Fibroblast of the aortic adventitia (primary cell): ENCODE data around the gene TACC2. TPM values are rescaled to one million over a fixed set of nuclear protein-coding genes. Genes with fewer than 3 reads are reported as not detected.

ENCODE experiments used
- DNase-seq: peaks from one replicate; pipeline ENCODE4 v3.0.0-alpha.2; 2010; ENCODE audit warnings: low read depth
- H3K4me3 ChIP-seq: 2 replicates; pipeline ENCODE4 v1.5.1; 2011; ENCODE audit warnings: low read depth, mild to moderate bottlenecking, control low read depth, low read length, moderate library complexity
- CTCF ChIP-seq: IDR thresholded peaks from 2 replicates; pipeline ENCODE4 v1.5.1; 2011; ENCODE audit warnings: mild to moderate bottlenecking, low read length, control low read depth, inconsistent platforms; ENCODE audit not compliant: insufficient read depth
- total RNA-seq: library from RNA; depleted of rRNA; stranded (reverse); fragments of >200 nt; gene quantifications from 2 replicates; pipeline ENCODE4 v1.2.3, GENCODE V29; 2012; ENCODE audit warnings: low replicate concordance

The TACC2 gene
- total RNA-seq, 1 donor: 9.2 TPM

- TF ChIP-seq CTCF: no peak
Measured at GRCh38 chr10:122219340-122219739, 230.4 kb downstream of the TACC2 start.

GRCh38 chr10:122220736-122221135 lies 231.8 kb downstream of the TACC2 start:
- no peak for DNase-seq
- no peak overlapping the region for H3K4me3 ChIP-seq
- no peak for TF ChIP-seq CTCF

More at GRCh38 chr10:122219340-122219739, 230.4 kb downstream of the TACC2 start:
- no peak overlapping the region for H3K4me3 ChIP-seq
- no peak for DNase-seq

- DNase-seq: no peak
- TF ChIP-seq CTCF: no peak
- no peak overlapping the region for H3K4me3 ChIP-seq
Measured at GRCh38 chr10:122221958-122222357, 233.0 kb downstream of the TACC2 start.

GRCh38 chr10:122222638-122223037 lies 233.7 kb downstream of the TACC2 start:
- TF ChIP-seq CTCF: no peak
- no peak overlapping the region for H3K4me3 ChIP-seq
- no peak for DNase-seq

GRCh38 chr10:122224159-122224558 lies 235.2 kb downstream of the TACC2 start:
- no peak for TF ChIP-seq CTCF
- DNase-seq: no peak
- H3K4me3 ChIP-seq: no peak overlapping the region

GRCh38 chr10:122225330-122225729 lies 236.4 kb downstream of the TACC2 start:
- H3K4me3 ChIP-seq: no peak overlapping the region
- no peak for DNase-seq

More at GRCh38 chr10:122225330-122225729, 236.4 kb downstream of the TACC2 start:
- TF ChIP-seq CTCF: no peak
